HG03558 (cell line): ENCODE data around the gene ARMC6.

Source experiments
- ATAC-seq: cut with Tn5 transposase; IDR thresholded peaks from one replicate; pipeline ENCODE4 v1.9.1; 2021; ENCODE audit warnings: moderate number of reproducible peaks; ENCODE audit not compliant: unreplicated experiment; ENCODE audit errors: extremely low read depth

The ARMC6 gene

DNA sequence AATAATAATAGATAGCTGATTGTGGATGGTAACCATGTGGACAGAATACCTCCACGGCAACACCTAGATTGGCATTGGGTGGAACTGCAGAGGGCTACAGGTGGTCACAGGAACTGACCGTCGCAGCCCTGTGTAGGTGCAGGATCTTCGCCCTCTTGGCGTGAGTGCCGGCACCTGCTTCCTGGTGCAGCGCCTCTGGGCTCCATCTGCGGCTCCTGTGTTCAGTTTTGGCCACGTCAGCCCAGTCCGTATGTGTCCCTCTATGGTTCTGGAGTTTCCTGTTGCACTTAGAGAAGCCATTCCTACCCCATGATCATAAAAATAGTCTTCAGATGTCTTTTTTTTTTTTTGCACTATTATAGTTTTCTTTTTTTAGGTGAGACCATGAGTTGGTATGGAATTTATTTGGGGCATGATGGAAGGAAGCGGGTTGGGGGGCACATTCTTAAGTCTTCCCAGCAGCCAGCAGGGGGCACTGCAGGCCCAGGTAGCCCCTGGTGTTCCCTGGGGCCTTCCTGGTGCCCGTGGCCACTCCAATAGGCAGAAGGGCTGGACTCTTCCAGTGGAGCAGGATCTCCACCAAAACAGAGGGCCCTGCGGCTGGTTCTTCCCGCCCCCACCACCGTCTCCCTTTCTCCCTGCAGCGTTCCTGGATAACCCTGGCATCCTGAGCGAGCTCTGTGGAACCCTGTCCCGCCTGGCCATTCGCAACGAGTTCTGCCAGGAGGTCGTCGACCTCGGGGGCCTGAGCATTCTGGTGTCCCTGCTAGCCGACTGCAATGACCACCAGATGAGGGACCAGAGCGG lies 20.3 kb downstream of the ARMC6 start:
- no peak for ATAC-seq

DNA sequence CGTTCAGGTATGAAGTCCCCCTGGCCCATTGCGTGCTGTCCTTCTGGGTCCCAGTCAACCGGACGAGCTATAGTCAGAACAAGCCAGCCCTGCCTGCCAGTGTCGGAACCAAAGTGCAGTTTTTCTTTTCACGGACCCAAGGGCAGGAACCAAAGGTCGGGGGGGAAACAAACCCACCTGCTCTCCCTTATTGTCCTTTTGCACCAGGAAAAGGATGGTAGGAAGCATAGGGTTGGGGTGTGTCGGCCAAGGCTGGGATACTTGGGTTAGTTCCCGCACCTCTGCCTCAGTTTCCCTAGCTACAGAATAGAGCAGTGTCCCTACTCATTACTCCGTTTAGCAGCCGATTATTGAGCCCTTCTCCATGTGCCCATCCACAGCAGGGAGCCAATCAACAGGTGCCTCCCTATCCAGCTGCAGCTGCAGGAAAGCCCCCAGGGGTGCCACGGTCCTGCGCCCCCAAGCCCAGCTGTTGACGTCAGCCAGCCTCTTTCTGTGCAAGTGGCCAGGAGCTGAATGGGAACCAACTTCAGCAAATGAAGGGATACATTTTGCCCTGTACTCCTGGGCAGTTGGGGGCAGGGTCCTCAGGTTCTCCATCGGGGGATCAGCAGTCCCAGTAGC lies 21.0 kb downstream of the ARMC6 start:
- no peak for ATAC-seq

DNA sequence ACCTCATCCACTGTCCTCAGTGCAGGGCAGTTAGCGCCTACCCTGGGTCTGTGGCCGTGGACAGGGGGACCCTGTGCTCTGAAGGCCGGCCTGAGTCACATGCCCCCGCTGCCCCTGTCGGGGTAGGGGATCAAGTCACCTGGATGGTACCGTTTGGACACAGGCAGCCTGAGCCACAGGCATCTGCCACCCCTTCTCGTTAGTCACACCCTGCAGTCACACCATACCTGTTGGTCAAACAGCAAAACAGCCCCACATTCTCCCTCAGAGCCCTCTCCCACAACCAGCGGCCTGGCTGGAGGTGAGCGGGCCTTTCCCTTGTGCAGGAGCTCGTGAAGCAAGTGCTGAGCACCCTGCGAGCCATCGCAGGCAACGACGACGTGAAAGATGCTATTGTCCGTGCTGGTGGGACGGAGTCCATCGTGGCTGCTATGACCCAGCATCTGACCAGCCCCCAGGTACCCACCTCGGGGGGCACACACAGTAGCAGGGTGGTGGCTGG lies 21.6 kb downstream of the ARMC6 start:
- ATAC-seq = no peak

DNA sequence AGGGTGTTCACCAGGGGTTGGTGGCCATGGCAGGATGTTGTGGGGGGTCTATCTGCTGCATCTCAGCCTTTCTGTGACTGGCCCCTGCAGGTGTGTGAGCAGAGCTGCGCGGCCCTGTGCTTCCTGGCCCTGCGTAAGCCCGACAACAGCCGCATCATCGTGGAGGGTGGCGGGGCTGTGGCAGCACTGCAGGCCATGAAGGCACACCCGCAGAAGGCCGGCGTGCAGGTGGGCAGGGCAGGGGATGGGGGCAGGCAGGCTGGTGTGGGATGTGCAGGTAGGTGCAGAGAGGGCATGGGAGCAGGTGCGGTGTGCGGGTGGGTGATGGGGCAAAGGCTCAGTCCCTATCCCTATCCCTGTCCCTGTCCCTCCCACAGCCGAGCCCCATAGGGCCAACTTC lies 22.3 kb downstream of the ARMC6 start:
- no peak for ATAC-seq

DNA sequence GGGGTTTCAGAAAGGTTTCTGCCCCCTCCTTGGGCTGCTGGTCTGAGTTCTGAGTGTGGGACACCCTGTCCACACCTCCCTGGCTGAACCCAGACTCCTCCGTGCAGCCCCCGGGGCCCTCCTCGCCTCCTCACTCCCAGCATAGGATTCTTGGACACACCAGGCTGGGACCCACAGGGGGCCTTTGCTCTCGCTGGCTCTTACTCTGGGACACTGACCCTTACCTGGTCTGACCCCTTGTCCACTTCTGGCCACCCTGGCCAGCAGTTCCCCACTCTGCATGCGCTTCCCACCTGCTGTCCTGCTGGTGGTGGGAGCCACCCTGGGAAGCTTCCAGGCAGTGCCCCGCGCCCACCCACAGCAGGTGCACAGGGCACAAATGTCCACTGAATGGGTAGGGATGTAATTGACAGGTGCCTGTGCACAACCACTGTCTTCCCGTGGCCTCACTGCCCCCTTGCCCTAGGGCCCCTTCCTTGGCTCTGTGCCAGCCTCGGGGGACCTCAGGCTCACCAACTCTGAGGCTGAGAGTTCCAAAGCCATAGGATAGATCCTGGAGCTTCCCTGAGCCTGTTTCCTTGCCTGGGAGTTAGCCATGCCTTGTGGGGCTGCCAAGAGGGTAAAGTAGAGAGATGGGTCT lies 23.4 kb downstream of the ARMC6 start:
- ATAC-seq = no peak

DNA sequence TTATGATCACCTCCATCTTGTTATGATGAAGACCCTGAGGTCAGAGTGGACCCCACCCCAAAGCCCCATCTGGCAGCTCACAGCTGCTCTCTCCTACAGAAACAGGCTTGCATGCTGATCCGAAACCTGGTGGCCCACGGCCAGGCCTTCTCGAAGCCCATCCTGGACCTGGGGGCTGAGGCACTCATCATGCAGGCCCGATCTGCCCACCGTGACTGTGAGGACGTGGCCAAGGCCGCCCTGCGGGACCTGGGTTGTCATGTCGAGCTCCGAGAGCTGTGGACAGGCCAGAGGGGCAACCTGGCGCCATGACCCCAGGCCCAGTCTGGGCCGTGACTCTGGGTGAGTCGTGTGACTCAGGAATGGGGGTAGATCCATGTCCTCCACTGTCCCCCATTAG lies 23.9 kb downstream of the ARMC6 start:
- ATAC-seq = no peak

DNA sequence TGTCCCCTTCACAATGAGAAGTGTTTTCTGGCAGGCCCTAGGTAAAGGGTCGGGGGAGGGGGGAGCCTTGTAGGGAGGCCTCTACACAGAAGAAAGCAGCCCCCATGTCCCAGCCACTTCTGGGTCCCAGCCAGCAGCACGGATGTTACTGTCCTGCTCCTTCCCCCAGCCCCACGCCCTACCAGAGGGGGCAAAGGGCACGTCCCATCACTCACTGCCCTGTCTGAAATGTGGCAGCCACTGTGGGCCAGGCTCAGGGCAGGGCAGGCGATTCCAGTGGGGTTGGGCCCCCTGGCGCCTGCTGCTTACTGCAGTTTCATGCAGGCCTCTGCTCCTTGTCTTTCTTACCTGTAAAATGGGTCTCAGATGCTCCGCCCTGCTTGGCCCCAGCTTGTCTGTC lies 24.3 kb downstream of the ARMC6 start:
- no peak for ATAC-seq

DNA sequence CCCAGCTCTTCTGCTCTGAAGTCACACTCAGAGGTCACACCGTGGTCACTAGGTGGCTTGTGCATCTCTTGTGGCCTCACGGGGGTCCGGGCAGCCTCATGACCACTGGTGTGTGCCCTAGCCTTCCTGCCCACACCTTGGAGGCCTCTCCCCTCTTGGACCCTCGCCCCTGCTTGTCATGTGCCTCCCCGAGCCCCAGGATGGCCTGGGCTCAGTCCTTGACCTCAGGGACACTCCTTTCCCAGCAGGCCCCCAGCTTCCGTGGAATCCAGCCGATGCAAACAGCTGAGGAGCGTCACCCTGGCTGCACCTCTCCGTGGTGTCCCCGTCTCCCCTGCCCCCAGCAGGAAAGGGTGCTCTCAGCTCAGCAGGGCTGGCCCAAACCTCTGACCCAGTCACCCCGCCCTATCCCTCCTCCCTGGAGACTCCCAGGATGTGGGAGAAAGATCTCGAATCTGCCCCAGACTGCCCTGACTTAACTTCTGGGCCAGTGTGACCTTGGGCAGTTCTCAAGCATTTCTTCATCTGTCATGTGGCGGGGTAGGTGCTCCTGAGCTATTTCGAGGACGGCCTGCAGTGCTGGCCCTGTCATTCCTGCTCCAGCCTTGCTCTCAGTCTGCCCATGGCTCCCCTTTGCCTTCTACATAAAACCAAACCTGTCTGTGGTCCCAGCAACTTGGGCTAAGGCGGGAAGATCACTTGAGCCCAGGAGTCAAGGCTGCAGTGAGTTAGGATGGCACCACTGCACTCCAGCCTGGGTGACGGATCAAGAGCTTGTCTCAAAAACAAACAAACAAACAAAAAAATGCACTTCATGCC lies 25.8 kb downstream of the ARMC6 start:
- no peak for ATAC-seq

DNA sequence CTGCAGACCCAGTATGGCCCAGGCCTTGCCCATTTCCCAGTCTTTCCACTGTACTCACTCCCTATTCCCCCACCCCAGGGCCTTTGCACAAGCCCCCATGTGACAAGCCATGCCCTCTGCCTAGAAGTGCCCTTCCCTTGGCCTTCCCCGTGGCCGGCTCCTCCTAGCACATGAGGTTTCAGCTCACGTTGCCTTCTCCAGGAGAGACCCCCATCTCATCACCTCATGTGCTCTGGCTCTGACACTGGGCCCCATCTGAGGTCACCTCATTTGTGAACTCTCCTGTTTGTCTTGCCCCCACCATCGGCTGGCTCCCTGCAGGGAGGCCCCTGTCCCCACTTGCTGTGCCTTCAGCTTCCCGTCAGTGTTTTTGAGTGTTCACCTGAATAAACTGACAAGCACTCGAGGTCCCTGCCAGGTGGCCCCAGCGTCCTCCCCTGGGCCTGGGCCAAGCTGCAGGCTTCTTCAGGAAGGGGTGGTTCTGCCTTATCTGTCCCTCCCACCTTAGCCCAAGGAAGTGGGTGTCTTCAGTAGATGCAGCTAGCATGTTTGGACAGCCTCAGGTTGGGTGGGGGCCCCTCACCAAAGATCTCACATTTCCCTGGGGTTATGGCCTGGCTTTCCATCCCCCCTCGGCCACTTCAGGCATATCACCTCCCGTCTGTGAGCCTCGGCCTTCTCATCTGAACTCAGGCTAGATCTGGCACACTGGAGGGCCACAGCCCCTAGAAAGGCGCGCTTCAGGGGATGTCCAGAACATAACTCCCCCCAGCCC lies 26.6 kb downstream of the ARMC6 start:
- ATAC-seq = no peak

DNA sequence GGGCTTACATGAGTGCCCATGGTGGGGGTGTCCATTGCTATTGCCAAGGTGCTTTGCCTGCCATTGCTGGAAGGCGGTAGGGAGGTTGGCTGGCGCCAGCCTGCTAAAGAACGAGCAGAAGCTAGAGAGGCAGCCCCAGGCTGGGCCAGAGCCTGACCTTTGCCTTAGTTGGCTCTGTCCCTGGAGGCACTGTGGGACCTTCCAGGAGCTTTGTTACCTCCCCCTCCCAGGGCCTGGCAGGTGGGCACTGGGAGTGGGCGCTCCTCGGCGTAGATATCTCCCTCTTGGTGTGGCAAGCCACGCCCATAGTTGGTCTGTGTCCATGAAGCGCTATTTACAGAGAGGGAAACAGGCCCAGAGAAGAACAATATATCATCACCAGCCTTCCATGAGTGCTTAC lies 28.1 kb downstream of the ARMC6 start:
- ATAC-seq = no peak

DNA sequence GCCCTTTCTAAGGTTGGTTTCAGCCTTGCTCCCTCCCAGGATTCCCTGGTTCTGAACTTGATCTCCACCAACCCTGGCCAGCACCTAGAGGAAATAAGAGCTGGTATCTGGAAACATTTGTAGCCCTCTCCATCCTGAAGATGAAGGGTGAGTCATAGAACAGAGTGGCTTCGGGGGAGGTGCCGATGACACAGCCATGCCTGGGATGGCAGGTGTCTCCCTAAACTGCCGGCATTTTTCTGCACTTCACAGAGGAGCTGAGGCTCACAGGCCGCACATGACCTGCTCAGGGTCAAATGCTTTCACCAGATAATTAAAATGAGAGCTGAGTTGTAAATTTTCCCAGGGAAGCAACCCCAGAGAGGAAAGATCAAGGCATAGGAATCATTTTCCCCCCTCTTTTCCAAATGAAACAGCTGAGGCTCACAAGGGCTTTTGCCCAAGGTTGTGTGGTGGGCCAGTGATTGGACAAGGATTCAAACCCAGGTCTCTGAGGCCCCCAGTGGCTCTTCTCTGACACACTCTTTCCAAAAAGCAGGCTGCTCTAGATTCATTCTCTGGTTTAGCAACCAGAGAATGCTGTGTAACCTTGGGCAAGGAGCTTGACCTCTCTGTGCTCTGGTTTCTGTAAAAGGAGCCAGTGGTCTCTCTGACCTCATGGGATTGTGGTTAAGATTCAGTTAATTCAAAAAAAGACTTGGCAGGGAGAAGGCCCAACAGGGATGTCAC lies 29.2 kb downstream of the ARMC6 start:
- ATAC-seq = no peak

DNA sequence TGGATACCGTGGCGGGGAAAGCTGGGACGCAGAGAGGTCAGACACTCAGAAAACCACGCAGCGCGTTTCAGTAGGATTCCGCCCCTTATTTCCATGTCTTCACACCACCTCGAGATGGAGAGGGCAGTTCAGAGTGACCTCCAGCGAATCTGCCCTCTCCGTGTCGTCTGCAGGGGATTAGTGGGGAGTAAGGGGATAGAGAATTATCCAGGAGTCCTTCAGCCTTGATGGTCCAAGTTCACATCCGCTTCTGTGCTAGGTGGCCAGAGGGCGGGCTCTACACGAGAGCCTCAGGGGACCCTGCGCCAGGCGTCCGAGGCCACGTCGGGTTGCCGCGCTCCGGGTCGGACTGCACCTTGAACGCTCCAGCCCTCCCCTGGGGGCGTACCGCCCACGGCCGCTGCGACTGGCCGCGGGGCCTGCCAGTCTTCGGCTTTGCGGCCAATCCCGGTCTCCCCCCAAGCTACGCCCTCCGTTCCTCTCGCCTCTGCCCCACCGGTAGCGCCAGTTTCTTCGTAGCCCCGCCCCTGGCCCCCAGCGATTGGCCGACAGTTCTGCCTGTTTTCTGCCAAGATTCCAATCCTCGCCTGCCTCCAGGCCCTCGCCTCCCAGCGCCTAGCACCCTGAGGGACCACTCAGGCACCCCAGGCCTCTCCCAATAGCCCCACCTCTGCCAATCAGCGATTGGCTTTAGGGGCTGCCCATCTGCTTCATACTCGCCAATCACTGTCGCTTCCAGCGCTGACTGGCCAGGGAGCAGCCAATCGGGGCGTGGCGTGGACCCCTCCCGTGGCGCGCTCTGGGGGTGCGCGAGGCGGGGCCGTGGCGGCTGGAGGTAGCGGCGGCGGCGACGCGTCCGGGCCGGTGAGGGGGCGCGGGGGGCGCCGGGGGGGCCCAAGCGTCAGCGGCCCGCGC lies 30.0 kb downstream of the ARMC6 start, which contains the start of gene SLC25A42:
SLC25A42 (plus strand) TSS at position 812 of the 915 bp plus-strand sequence. CDS start 32,131 bp downstream, outside the sequence.
- ATAC-seq = peak; percentile 87

DNA sequence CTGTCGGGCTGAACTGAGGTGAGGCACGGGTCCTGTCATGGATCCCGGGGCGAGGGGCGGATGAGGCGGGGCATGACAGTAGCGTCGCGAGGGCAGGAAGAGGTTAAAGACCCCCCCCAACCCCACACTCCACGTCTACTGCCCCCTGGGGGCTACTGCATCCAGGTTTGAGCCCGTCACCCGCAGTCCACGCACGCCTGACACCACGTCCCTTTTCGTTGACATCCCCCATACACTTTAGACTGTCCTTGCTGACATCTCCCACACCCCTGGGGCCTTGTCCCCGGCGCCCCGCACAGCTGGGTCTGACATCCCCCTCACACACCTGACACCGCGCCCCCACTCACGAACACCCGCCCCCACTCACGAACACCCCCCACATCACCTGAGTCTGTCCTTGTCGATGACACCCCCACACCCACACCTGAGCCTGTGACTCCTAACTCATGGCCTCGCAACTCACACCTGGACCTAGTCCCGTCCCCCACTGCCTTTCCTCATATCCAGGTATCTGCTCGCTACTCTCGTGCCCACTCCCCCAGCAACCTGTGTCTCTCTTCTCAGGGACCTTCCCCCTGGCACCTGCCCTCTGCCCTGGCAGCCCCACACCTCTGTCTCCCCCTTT lies 30.8 kb downstream of the ARMC6 start:
- ATAC-seq = no peak

DNA sequence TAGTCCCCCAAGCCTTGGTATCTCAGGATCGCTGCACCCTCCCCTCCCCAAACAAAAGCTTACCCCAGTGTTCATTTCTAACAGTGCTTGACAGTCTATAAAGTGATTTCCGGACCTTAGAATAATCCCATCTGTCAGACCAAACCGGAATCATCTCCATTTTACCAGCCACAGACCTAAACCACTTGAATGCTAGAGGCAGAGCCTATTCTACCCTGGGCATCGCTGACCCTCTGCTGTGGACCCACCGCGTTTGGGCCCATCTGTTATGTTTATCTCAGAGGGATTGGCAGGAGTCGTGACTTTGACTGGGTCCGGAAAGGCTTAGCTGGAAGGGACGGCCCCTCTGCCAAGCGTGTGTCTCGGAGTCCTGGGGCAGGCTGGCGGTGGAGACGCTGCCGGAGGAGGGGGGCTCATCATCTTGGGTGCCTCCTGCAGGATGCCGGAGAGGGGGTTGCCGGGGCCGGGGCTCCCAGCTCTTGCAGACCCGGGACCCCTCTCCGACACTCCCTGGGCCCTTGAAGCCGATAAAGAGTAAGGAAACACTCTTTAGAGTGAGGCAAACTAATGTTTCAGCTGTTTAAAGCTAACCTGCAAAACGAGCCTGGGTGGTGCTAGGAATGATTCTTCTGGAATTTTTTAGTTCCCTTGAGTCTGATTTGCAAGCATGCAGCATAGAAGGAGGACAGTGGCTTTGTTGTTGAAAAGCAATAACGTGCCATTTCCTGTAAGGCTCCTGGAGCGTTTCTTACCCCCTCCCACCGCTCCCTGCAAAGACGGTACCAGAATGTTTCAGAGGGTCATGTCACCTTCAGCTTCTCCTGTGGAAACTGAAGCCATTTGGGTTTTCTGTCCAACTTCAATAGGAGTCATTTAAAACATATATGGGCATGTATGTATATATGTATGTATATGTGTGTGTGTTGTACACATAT lies 31.7 kb downstream of the ARMC6 start:
- ATAC-seq = no peak

DNA sequence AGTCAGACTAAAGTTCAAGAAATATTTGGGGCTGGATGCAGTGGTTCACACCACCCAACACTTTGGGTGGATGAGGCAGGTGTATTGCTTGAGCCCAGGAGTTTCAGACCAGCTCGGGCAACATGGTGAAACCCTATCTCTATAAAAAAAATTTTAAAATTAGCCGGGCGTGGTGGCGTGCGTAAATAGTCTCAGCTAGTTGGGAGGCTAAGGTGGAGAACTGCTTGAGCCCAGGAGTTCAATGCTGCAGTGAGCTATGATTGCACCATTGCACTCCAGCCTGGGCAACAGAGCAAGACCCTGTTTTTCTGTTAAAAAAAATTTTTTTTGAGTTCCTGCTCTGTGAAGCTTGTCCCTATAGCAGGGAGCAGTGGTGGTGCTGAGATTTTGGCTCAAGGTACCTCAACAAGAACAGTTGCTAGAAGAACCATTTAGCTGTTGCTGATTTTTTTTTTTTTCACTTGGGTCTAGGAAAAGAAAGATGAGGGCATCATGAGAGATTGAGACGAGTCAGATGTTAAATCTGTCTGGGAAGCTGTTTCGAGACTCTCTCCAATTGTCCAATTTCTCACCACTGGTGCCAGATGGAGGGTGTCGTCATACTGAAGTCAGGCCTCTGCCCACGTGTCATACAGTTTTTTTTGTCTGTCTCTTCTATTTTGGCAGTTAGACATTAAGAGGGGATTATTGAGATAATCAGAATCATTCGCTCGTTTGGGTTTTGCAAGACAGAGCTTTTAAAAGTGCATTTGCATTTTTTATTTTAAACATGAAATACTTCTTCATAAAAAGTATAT lies 34.1 kb downstream of the ARMC6 start:
- ATAC-seq = no peak
